Putamen (tissue), 1 donor: ENCODE data around the gene SEMA4B.
"Not testable (repeated sequence)": the region's sequence is repeated elsewhere in the genome, so short reads cannot be mapped to it uniquely, and the experiment has no call there.

ENCODE experiments used
- DNase-seq: peaks from one replicate; pipeline ENCODE4 v3.0.0-alpha.2; 2016; ENCODE audit warnings: low spot score

Gene SEMA4B

GRCh38 chr15:90257776-90258175 lies 56.6 kb downstream of the SEMA4B start:
- no peak for DNase-seq

GRCh38 chr15:90259524-90259923 lies 58.4 kb downstream of the SEMA4B start:
- DNase-seq, result no peak

- not testable (repeated sequence) for DNase-seq
Measured at GRCh38 chr15:90260731-90261130, 59.6 kb downstream of the SEMA4B start.

- DNase-seq, result no peak
Measured at GRCh38 chr15:90261811-90262210, 60.7 kb downstream of the SEMA4B start.

GRCh38 chr15:90262426-90262825 lies 61.3 kb downstream of the SEMA4B start:
- DNase-seq, result no peak

GRCh38 chr15:90264671-90265070 lies 63.5 kb downstream of the SEMA4B start:
- DNase-seq, result no peak

- DNase-seq, result peak; percentile 95
Measured at GRCh38 chr15:90265271-90266060, 64.3 kb downstream of the SEMA4B start, which contains the start of gene NGRN. Gene NGRN, plus strand, starts transcription at chr15:90265672. Its CDS starts 41 bp downstream, at chr15:90265713.

GRCh38 chr15:90266061-90266431 lies 64.9 kb downstream of the SEMA4B start:
- DNase-seq, result peak; percentile 38

- peak; percentile 14 for DNase-seq
Measured at GRCh38 chr15:90266485-90266884, 65.4 kb downstream of the SEMA4B start.

GRCh38 chr15:90268415-90268814 lies 67.3 kb downstream of the SEMA4B start:
- no peak for DNase-seq

GRCh38 chr15:90270502-90271150 lies 69.5 kb downstream of the SEMA4B start:
- no peak for DNase-seq

GRCh38 chr15:90271459-90272166 lies 70.5 kb downstream of the SEMA4B start:
- DNase-seq, result no peak

GRCh38 chr15:90278467-90278866 lies 77.3 kb downstream of the SEMA4B start:
- not testable (repeated sequence) for DNase-seq
